Kidney (tissue), 14 donors: Measurements from ENCODE around the gene FAM89A. TPM values are rescaled to one million over a fixed set of nuclear protein-coding genes. Genes with fewer than 3 reads are reported as not detected.
"Not testable (repeated sequence)": the region's sequence is repeated elsewhere in the genome, so short reads cannot be mapped to it uniquely, and the experiment has no call there.

Source experiments
- DNase-seq, 5 donors: peaks; one replicate each; pipeline ENCODE4 v3.0.0-alpha.2; 2013 to 2020
- FAIRE-seq: peaks from 2 replicates; lab custom pipeline; 2012; peaks lifted over from hg19 to GRCh38; lab: Jason Lieb, UNC
- H3K27ac ChIP-seq, 2 donors: one replicate each; pipeline ENCODE4 v1.7.0; 2013; ENCODE audit warnings: low read depth in 2 of 2, low read length in 2 of 2, inconsistent platforms in 1 of 2
- H3K27me3 ChIP-seq: one replicate; pipeline ENCODE4 v1.7.1; 2013; ENCODE audit warnings: low read length, inconsistent platforms; ENCODE audit not compliant: control insufficient read depth, insufficient read depth
- H3K36me3 ChIP-seq, 3 donors: one replicate each; pipeline versions ENCODE4 v1.7.0 to v1.7.1; 2013; ENCODE audit warnings: low read length in 3 of 3, control low read depth in 1 of 3, inconsistent platforms in 1 of 3; ENCODE audit not compliant: insufficient read depth in 3 of 3, control insufficient read depth in 2 of 3
- H3K4me1 ChIP-seq, 3 donors: one replicate each; pipeline versions ENCODE4 v1.7.0 to v1.7.1; 2013; ENCODE audit warnings: low read length in 3 of 3, inconsistent platforms in 1 of 3, low read depth in 1 of 3; ENCODE audit not compliant: control insufficient read depth in 2 of 3, insufficient read depth in 2 of 3
- H3K4me3 ChIP-seq, 3 donors: one replicate each; pipeline versions ENCODE4 v1.7.0 to v1.8.1; 2013; ENCODE audit warnings: low read length in 3 of 3, control low read depth in 1 of 3, inconsistent platforms in 1 of 3
- H3K9ac ChIP-seq, 3 donors: one replicate each; pipeline versions ENCODE4 v1.7.0 to v1.7.1; 2013; ENCODE audit warnings: low read length in 3 of 3, control low read depth in 1 of 3, inconsistent platforms in 1 of 3
- H3K9me3 ChIP-seq, 3 donors: one replicate each; pipeline versions ENCODE4 v1.7.0 to v1.7.1; 2013; ENCODE audit warnings: low read length in 3 of 3, control low read depth in 1 of 3, inconsistent platforms in 1 of 3; ENCODE audit not compliant: control insufficient read depth in 2 of 3, insufficient read depth in 1 of 3
- CTCF ChIP-seq: IDR thresholded peaks from 3 replicates; pipeline ENCODE4 v1.5.1; 2012; ENCODE audit warnings: mild to moderate bottlenecking, moderate library complexity, borderline replicate concordance; ENCODE audit not compliant: insufficient read depth; ENCODE audit errors: extremely low read depth
- intact Hi-C: fragments of 100-400 bp; cut with DNase I; formaldehyde crosslinking; loops from one replicate; pipeline ENCODE4 v1.11.1; 2022
- polyA plus RNA-seq: library from polyadenylated mRNA; stranded (reverse); fragments of 350-450 nt; fragmentation: Illumina TruSeq; extraction: RNeasy Lipid Tissue Mini Kit (QIAGEN cat#74804); gene quantifications from one replicate; pipeline ENCODE4 v1.2.3, GENCODE V29; 2014; ENCODE audit warnings: low read depth, low replicate concordance; ENCODE audit not compliant: insufficient read depth
- total RNA-seq: library from RNA; stranded (reverse); fragmentation: NEBNext Ultra II Directional; extraction: Animal tissue kit (Norgen Biotek cat#: 25700); gene quantifications from one replicate; pipeline ENCODE4 v1.2.1, GENCODE V29; 2021
- donor health status: control.
- donor health status: control.
- donor health status: control.
- donor health status: control.
- donor health status: control.
- donor health status: DM: yes; HTN: yes; CAD: no.
- donor health status: Normal renal cell carcinoma (clear cell type).

Gene FAM89A
- total and polyA plus RNA-seq, 2 donors from 2014 or later = 14.9 to 19.9 TPM

GRCh38 chr1:231013391-231014015 lies 26.6 kb downstream of the FAM89A start:
- H3K4me1 ChIP-seq = no peaks in the 10 kb centered on the region
- FAIRE-seq = no peak
- H3K36me3 ChIP-seq = peaks cover 0 to 5% (median 0%) of the 10 kb centered on the region in 3 donors
- no peak overlapping the region for H3K9ac ChIP-seq
- no peaks in the 10 kb centered on the region for H3K9me3 ChIP-seq
- TF ChIP-seq CTCF = no peak
- no peak for DNase-seq
- no peaks in the 10 kb centered on the region for H3K27me3 ChIP-seq
- H3K27ac ChIP-seq = no peak overlapping the region
- intact Hi-C loops = no loop called here
- no peak overlapping the region for H3K4me3 ChIP-seq

- no peaks in the 10 kb centered on the region for H3K4me1 ChIP-seq
- no peak for FAIRE-seq
- intact Hi-C loops = no loop called here
Measured at GRCh38 chr1:231011963-231012362, 28.1 kb downstream of the FAM89A start.

GRCh38 chr1:231011360-231011759 lies 28.7 kb downstream of the FAM89A start:
- Histone ChIP-seq H3K9ac (no peak overlapping the region), H3K27ac (no peak overlapping the region), H3K27me3 (no peaks in the 10 kb centered on the region), H3K4me3 (no peak overlapping the region), H3K36me3 (peaks cover 0 to 3% (median 0%) of the 10 kb centered on the region in 3 donors), H3K9me3 (peaks cover 0 to 4% (median 1%) of the 10 kb centered on the region in 3 donors), H3K4me1 (no peaks in the 10 kb centered on the region)
- DNase-seq (no peak), FAIRE-seq (no peak)
- intact Hi-C loops = no loop called here
- no peak for TF ChIP-seq CTCF

More at GRCh38 chr1:231011963-231012362, 28.1 kb downstream of the FAM89A start:
- H3K4me3 ChIP-seq = no peak overlapping the region
- no peak for DNase-seq
- no peaks in the 10 kb centered on the region for H3K9me3 ChIP-seq
- peaks cover 0 to 3% (median 0%) of the 10 kb centered on the region in 3 donors for H3K36me3 ChIP-seq
- no peak for TF ChIP-seq CTCF
- no peaks in the 10 kb centered on the region for H3K27me3 ChIP-seq
- no peak overlapping the region for H3K27ac ChIP-seq
- no peak overlapping the region for H3K9ac ChIP-seq

GRCh38 chr1:231007535-231007934 lies 32.5 kb downstream of the FAM89A start:
- H3K4me1 ChIP-seq, intact Hi-C loops, H3K27ac ChIP-seq, FAIRE-seq, H3K36me3 ChIP-seq, DNase-seq, H3K9ac ChIP-seq, H3K27me3 ChIP-seq, H3K4me3 ChIP-seq: not testable (repeated sequence)
- H3K9me3 ChIP-seq = peaks cover 0 to 17% (median 9%) of the 10 kb centered on the region in 3 donors
